Colonic mucosa (tissue), 4 donors: ENCODE data around the gene FBLIM1. TPM values are rescaled to one million over a fixed set of nuclear protein-coding genes. Genes with fewer than 3 reads are reported as not detected.

Experiments
- DNase-seq: peaks from one replicate; pipeline ENCODE4 v3.0.0-alpha.2; 2020
- H3K27ac ChIP-seq: fragments of 200-600 bp; one replicate; pipeline ENCODE4 v1.8.0; 2021
- H3K27me3 ChIP-seq: fragments of 200-600 bp; one replicate; pipeline ENCODE4 v1.8.0; 2021
- H3K36me3 ChIP-seq: fragments of 200-600 bp; one replicate; pipeline ENCODE4 v1.8.0; 2021
- H3K4me1 ChIP-seq: fragments of 200-600 bp; one replicate; pipeline ENCODE4 v1.8.0; 2021; ENCODE audit warnings: mild to moderate bottlenecking
- H3K4me3 ChIP-seq: fragments of 200-600 bp; one replicate; pipeline ENCODE4 v1.8.0; 2021
- H3K9ac ChIP-seq, 2 donors: one replicate each; pipeline ENCODE4 v1.7.0; 2013; ENCODE audit warnings: control low read depth in 2 of 2, low read depth in 2 of 2, low read length in 2 of 2
- H3K9me3 ChIP-seq: fragments of 200-600 bp; one replicate; pipeline ENCODE4 v1.8.0; 2021
- CTCF ChIP-seq: fragments of 200-600 bp; IDR thresholded peaks from one replicate; pipeline ENCODE4 v1.8.0; 2022; ENCODE audit warnings: antibody characterized with exemption, mild to moderate bottlenecking
- intact Hi-C: fragments of 100-400 bp; cut with DNase I; formaldehyde crosslinking; loops from one replicate; pipeline ENCODE4 v1.14.1; 2022
- total RNA-seq, 2 donors: library from RNA; stranded (reverse); fragmentation: NEBNext Ultra II Directional in 1 of 2; extraction: Animal tissue kit (Norgen Biotek cat#: 25700) in 1 of 2; gene quantifications; one replicate each; pipeline ENCODE4 v1.2.1, GENCODE V29; 2021
- donor health status: healthy.
- donor health status: DM: no; HTN: no; CAD: no.
- donor health status: DM: no; HTN: no; CAD: no.

Gene FBLIM1
- total RNA-seq, 2 donors from 2014 or later: 167 to 213 TPM

- intact Hi-C loops: no loop called here
- Histone ChIP-seq H3K27me3 (no peaks in the 10 kb centered on the region), H3K27ac (peak overlapping the region; percentile 78), H3K9me3 (no peaks in the 10 kb centered on the region), H3K4me1 (peaks cover 15% of the 10 kb centered on the region), H3K9ac (no peak overlapping the region), H3K4me3 (no peak overlapping the region), H3K36me3 (peaks cover 7% of the 10 kb centered on the region)
- no peak for TF ChIP-seq CTCF
- no peak for DNase-seq
Measured at GRCh38 chr1:15765495-15766194, 7.0 kb downstream of the FBLIM1 start.

GRCh38 chr1:15767941-15768340 lies 9.3 kb downstream of the FBLIM1 start:
- H3K27ac ChIP-seq: no peak overlapping the region
- H3K36me3 ChIP-seq: peaks cover 21% of the 10 kb centered on the region
- no peaks in the 10 kb centered on the region for H3K27me3 ChIP-seq
- DNase-seq: no peak
- intact Hi-C loops: no loop called here
- no peaks in the 10 kb centered on the region for H3K9me3 ChIP-seq
- H3K9ac ChIP-seq: no peak overlapping the region
- H3K4me1 ChIP-seq: peaks cover 15% of the 10 kb centered on the region
- H3K4me3 ChIP-seq: no peak overlapping the region
- no peak for TF ChIP-seq CTCF

GRCh38 chr1:15768388-15768787 lies 9.8 kb downstream of the FBLIM1 start:
- H3K36me3 ChIP-seq: peaks cover 21% of the 10 kb centered on the region
- H3K9ac ChIP-seq: no peak overlapping the region
- no peaks in the 10 kb centered on the region for H3K9me3 ChIP-seq
- no peak for DNase-seq
- H3K4me3 ChIP-seq: no peak overlapping the region
- H3K4me1 ChIP-seq: peaks cover 15% of the 10 kb centered on the region
- no peak for TF ChIP-seq CTCF
- intact Hi-C loops: no loop called here
- H3K27me3 ChIP-seq: no peaks in the 10 kb centered on the region
- H3K27ac ChIP-seq: no peak overlapping the region

GRCh38 chr1:15770313-15770962 lies 11.8 kb downstream of the FBLIM1 start:
- Histone ChIP-seq H3K4me3 (no peak overlapping the region), H3K36me3 (peaks cover 21% of the 10 kb centered on the region), H3K9me3 (no peaks in the 10 kb centered on the region), H3K27me3 (no peaks in the 10 kb centered on the region), H3K4me1 (no peaks in the 10 kb centered on the region), H3K27ac (no peak overlapping the region), H3K9ac (no peak overlapping the region)
- DNase-seq: no peak
- intact Hi-C loops: no loop called here
- TF ChIP-seq CTCF: no peak

GRCh38 chr1:15771836-15772515 lies 13.4 kb downstream of the FBLIM1 start:
- H3K4me1 ChIP-seq: no peaks in the 10 kb centered on the region
- TF ChIP-seq CTCF: no peak
- DNase-seq: no peak
- no peak overlapping the region for H3K9ac ChIP-seq
- no peak overlapping the region for H3K4me3 ChIP-seq
- H3K27ac ChIP-seq: no peak overlapping the region
- no peaks in the 10 kb centered on the region for H3K27me3 ChIP-seq
- peaks cover 21% of the 10 kb centered on the region for H3K36me3 ChIP-seq
- H3K9me3 ChIP-seq: no peaks in the 10 kb centered on the region
- intact Hi-C loops: no loop called here
